ENCODE measurements around the gene RWDD2A.

- TF ChIP-seq FEZF1 (tag by site-specific recombination; IDR thresholded peaks at IDR 0.05) (no peak), ZNF560 (tag by site-specific recombination; IDR thresholded peaks at IDR 0.05; ENCODE audit: borderline replicate concordance) (no peak), CTCF (tag by site-specific recombination; IDR thresholded peaks at IDR 0.05) (no peak), KLF10 (tag by site-specific recombination; IDR thresholded peaks at IDR 0.05) (no peak), ZNF174 (tag by site-specific recombination; IDR thresholded peaks at IDR 0.05) (no peak), ZNF239 (tag by site-specific recombination; IDR thresholded peaks at IDR 0.05) (no peak), ZNF18 (tag by site-specific recombination; IDR thresholded peaks at IDR 0.05) (no peak), ZNF398 (tag by site-specific recombination; IDR thresholded peaks at IDR 0.05) (no peak), ZNF354C (tag by site-specific recombination; IDR thresholded peaks at IDR 0.05; ENCODE audit: borderline replicate concordance, low read depth) (no peak), ZNF777 (tag by site-specific recombination; IDR thresholded peaks at IDR 0.05; ENCODE audit: borderline replicate concordance) (no peak), BCL6B (tag by site-specific recombination; IDR thresholded peaks at IDR 0.05) (no peak)
Measured at GRCh38 chr6:83182114-83182513, 11.0 kb upstream of the RWDD2A start.
